Activated gamma-delta T cell treated with anti-CD3 and anti-CD28 coated beads, Interleukin-2, amount 50 U/mL, for 16 hours (primary cell): Measurements from ENCODE around the gene IFNL3.
"Not testable (repeated sequence)": the region's sequence is repeated elsewhere in the genome, so short reads cannot be mapped to it uniquely, and the experiment has no call there.

Experiments used
- DNase-seq: peaks from one replicate; pipeline ENCODE4 v3.0.0-alpha.2; 2020; ENCODE audit warnings: low read depth

The IFNL3 gene

GRCh38 chr19:39253374-39254149, 8.8 kb upstream of the IFNL3 start:
- DNase-seq = no peak

DNA sequence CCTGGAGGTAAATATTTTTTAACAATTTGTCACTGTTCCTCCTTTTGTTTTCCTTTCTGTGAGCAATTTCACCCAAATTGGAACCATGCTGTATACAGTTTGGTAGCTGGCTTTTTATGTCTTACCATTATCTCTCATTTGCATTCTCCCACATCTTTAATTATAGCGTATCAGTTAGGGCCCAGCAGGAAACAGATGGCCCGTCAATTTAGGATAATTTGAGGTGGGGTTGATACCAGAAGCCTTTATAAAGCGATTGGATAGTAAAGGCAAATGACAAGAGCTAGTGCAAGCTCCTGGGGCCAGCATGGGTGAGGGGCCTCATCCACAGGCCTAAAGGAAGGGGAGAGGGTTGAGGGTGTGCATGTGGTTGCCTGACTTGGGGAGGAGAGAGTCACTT, 7.7 kb upstream of the IFNL3 start:
- DNase-seq = no peak

DNA sequence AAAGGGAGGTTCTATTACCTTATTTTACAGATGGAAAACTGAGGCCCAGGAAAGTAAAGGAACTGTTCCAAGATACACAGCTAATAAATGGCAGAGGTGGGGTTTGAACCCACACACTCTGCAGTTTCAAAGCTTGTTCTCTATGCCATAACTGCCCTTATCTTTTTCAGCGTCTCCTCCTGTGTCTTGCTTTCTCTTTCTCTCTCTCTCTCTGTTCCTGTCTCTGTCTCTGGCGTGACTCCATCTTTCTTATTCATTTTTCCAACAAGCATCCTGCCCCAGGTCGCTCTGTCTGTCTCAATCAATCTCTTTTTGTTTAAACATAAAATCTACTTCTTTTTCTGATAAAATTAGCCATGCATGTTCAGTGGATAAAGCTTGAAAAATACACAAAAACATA, 7.0 kb upstream of the IFNL3 start:
- DNase-seq = no peak

- DNase-seq = no peak
These were observed 6.3 kb upstream of the IFNL3 start for GRCh38 chr19:39251081-39251480.

DNA sequence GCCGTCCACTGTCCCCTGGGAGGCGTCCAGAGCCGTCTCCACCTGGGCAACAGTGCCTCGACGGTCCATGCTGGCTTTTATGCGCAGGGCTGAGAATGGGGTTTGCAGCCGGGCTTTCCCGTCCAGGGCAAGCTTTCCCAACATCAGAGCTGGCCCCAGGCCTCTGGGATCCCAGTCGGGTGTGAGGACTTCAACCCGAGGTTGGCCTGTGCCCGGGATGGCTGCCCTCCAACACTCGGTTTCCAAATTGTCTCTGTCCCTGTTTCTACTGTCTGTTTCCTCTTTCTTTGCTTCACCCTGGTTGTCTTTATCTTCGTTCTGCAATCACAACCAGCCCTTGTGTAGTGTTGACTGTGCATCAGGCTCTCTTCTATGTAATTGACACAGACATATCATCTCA, 4.0 kb upstream of the IFNL3 start, which contains the start of gene IFNL4:
Gene IFNL4 (minus strand): TSS at position 51 of the 400 bp plus-strand sequence.
- no peak for DNase-seq

- DNase-seq = no peak
These were observed 3.2 kb upstream of the IFNL3 start for GRCh38 chr19:39247701-39248664.

DNA sequence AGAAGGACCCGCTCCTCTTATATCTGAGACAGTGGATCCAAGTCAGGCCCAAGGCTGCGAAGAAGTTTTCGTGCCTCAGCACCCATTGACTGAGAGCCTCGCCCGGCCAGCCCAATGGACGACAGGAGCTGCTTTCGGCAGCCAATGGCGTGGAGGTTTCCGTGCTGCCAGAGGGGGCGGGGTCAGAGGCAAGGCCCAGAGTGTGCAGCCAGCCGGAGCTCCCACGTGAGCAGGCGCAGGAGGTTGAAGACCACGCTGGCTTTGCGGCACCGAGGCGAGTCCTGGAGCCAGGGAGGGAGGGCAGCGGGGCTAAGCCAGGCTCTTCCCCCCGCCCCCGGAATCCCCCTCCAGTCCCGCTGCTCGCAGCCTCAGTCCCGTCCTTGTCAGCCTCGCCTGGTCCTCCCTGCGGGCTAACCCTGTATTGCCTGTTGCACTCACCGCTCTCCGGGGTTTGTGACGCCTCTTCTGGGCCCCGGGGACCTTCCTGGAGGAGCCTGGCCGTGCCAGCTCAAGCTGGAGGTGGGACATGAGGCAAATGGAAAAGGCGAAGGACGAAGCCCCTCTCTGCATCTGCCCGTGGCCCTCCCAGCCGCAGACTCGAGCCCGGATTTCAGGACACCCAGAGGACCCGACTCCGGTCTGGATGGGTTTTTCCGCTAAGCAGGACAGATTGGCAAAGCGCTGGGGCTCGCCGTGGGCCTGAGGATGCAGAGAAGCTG, 2.3 kb upstream of the IFNL3 start:
- DNase-seq = no peak

DNA sequence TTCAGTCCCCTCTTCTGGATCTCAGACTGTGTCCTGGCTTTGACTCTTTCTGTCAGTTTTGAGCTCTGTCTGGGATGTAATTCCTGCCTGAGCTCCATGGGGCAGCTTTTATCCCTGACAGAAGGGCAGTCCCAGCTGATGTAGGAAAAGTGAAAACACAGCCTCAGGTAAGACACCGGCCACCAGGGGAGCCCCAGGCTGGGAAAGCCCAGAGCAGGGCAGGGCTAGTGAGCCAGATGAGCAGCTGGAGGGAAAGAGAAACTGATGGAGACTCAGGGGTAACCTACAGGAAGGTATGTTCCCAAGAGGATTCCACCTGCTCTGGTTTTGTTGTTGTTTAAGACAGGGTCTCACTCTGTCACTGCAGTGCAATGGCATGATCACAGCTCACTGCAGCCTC, 360 bp upstream of the IFNL3 start:
- DNase-seq = not testable (repeated sequence)

GRCh38 chr19:39243741-39244140, 1.1 kb downstream of the IFNL3 start:
- not testable (repeated sequence) for DNase-seq

DNA sequence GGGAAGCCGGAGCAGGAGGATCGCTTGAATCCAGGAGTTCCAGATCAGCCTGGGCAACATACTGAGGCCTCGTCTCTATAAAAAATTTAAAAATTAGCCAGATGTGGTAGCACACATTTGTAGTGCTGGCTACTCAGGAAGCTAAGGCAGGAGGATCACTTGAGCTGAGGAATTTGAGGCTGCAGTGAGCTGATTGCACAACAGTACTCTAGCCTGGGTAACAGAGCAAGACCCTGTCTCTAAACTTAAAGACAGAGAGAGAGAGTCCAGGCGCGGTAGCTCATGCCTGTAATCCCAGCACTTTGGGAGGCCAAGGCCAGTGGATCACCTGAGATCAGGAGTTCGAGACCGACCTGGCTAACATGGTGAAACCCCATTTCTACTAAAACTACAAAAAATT, 4.4 kb downstream of the IFNL3 start:
- no peak for DNase-seq

DNA sequence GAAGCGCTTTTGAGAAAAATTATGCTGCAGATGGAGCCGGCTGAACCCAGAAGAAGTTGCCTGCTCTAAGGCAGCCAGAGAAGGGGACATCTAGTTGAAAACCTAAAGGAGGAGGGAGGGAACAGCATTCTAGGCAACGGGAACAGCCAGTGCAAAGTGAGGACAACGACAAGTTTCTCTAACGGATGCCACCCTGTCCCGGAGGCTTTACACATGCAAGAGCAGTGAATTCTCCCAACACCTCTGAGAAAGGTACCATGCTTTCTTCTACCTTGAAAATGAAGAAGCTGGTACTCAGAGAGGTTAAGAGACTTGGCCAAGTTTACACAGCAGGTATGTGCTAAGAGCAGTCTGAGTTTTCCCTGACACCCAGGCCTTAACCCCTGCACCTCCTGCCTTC, 5.9 kb downstream of the IFNL3 start:
- no peak for DNase-seq

DNA sequence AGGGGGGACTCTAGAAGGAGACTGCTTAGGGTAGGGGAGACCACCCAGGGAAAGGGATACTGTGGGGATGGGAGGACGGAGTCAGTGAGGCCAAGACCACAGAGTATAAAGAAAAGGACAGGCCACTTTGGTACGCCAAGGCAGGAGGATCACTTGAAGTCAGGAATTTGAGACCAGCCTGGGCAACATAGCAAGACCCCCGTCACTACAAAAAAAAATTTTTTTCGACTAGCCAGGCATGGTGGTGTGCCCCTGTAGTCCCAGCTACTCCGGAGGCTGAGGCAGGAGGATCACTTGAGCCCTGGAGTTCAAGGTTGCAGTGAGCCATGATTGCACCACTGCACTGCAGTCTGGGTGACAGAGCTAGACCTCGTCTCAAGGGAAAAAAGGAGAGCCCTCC, 6.6 kb downstream of the IFNL3 start:
- no peak for DNase-seq

DNA sequence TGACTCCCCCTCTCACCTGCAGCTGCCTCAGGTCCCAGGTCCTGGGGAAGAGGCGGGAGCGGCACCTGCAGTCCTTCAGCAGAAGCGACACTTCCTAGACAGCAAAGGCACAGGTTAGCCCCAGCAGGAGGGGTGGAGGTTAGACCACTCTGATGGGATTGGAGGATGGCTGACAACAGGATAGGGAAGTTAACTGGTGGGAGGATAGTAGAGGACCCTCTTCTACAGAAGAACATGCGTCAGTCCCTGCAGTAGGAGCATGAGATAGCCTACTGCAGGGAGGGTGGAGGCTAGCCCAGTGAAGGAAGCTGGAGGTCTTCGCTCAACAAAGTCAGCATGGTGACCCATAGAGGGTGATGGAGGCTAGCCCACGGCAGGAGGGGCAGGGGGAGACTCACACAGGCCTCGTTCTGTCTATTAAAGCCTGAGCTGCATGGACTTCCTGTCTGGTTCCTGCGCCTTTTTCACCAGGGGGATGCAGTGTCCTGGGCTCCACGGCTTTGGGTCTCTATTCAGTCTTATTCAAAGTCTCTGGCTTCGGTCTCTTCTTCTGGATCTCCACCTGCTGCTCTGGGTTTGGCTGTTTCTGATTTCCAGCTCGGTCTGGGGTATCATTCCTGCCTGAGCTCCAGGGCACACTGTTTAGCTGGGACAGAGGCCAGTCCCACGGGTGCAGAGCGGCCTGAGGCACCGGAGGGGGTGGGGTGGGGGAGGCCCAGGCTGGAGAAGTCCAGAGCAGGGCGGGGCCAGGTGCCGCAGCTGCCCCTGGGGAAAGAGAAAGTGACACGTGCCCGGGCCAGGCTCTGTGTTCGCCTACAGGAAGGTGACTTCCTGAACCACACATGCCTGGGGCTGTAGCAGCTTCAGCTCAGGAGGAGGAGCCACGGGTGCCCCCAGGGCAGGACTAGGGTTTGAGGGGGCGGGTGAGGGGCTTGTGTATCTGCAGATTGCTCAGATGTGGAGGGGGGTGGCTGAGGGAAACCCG, 7.3 kb downstream of the IFNL3 start:
- DNase-seq = peak; percentile 29

DNA sequence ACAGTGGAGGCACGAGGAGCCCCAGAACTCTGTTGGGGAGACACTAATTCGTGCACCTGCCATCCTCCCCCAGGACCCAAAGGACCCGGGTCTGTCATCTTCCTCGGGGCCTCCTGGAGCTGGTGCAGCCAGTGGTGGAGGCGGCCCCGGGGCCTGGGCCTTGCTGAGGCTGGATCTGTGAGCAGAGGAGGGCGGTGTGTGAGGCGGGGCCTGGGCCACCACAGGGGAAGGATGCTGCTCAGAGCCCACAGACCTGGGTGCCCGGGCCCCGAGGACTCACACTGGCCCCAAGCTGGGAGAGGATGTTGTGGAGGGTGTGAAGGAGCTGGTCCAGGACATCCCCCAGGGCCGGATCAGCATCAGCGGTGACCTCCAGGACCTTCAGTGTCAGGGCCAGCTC, 8.3 kb downstream of the IFNL3 start:
- peak; percentile 28 for DNase-seq

GRCh38 chr19:39232708-39233107, 12.1 kb downstream of the IFNL3 start:
- DNase-seq = no peak

DNA sequence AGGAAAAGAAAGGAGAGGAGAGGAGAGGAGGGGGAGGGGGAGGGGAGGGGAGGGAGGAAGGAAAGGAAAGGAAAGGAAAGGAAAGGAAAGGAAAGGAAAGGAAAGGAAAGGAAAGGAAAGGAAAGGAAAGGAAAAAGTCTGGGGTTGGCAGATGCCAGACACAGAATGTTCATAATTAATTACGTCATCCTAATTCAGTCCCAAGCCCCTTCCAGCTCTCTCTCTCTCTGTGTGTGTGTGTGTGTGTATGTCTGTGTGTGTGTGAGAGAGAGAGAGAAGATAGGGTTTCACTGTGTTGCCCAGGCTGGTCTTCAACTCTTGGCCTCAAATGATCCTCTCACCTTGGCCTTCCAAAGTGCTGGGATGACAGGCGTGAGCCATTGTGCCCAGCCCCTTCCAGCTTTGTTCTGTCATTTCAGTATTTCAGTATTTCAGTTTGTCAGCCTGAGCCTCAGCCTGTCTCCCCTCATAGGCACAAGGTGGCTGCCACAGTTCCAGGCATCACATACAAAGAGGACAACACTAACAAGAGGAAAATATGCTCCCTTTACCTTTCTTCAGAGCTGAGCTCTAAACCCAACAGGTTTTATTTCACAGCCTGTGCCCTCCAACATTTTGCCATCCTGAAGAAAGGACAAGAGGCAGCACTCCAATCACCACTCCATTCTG, 14.6 kb downstream of the IFNL3 start:
- no peak for DNase-seq

DNA sequence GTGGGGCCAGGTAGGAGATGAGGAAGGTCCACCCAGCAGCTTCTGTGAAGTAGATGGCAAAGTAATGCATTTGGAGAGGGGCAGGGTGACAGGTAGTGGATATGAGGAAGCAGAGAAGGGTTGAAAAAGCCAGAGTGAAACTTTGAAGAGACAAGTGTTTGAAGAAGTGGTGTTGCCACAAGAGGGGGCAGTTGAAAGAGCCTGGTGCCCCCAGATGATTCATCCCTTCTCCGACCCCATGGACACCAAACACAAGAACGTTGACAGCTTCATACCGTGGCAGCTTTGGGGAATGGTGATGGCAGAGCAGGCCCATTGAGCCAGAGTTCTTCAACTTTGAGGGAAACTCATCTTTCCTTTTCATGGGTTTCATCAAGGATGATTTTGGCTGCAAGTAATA, 19.9 kb downstream of the IFNL3 start:
- DNase-seq = no peak

- no peak for DNase-seq
These were observed 21.0 kb downstream of the IFNL3 start for GRCh38 chr19:39223703-39224279.

DNA sequence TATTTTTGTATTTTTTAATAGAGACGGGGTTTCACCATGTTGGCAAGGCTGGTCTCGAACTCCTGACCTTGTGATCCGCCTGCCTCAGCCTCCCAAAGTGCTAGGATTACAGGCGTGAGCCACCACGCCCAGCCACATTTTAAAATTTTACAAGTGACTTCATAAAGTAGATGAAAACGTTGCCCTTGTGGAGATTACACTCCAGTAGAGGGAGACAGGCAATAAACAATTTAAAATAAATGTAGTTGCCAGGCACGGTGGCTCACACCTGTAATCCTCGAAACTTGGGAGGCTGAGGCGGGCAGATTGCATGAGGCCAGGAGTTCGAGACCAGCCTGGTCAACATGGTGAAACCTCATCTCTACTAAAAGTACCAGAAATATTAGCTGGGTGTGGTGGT, 25.7 kb downstream of the IFNL3 start:
- not testable (repeated sequence) for DNase-seq
